Activated naive CD8-positive, alpha-beta T cell treated with anti-CD3 and anti-CD28 coated beads, Interleukin-2, amount 50 U/mL, for 24 hours (primary cell): Measurements from ENCODE around the gene TSPAN5.

Source experiments
- ATAC-seq: fragments of 150-1000 bp; cut with Tn5 transposase; one replicate; pipeline ENCODE4 v1.10.0; 2021
- DNase-seq: peaks from one replicate; pipeline ENCODE4 v3.0.0; 2021
- H3K27ac Mint-ChIP-seq: one replicate; pipeline ENCODE4 v1.8.0; 2021; ENCODE audit warnings: mild to moderate bottlenecking, mixed read lengths
- H3K27me3 Mint-ChIP-seq: one replicate; pipeline ENCODE4 v1.8.0; 2021; ENCODE audit warnings: mixed read lengths
- H3K36me3 Mint-ChIP-seq: one replicate; pipeline ENCODE4 v1.8.0; 2021; ENCODE audit warnings: low read depth, mixed read lengths
- H3K4me1 Mint-ChIP-seq: one replicate; pipeline ENCODE4 v1.8.0; 2021; ENCODE audit warnings: mixed read lengths
- H3K4me3 Mint-ChIP-seq: one replicate; pipeline ENCODE4 v1.8.0; 2021; ENCODE audit warnings: mild to moderate bottlenecking, moderate library complexity, mixed read lengths
- H3K9me3 Mint-ChIP-seq: one replicate; pipeline ENCODE4 v1.8.0; 2021; ENCODE audit warnings: mixed read lengths

Gene TSPAN5

GRCh38 chr4:98625399-98625798, 33.0 kb downstream of the TSPAN5 start:
- H3K27ac Mint-ChIP-seq = peak overlapping the region; percentile 52
- no peaks in the 10 kb centered on the region for H3K27me3 Mint-ChIP-seq
- peaks cover 57% of the 10 kb centered on the region for H3K4me1 Mint-ChIP-seq
- no peak overlapping the region for H3K4me3 Mint-ChIP-seq
- DNase-seq = no peak
- ATAC-seq = peak; percentile 44
- H3K9me3 Mint-ChIP-seq = no peaks in the 10 kb centered on the region
- H3K36me3 Mint-ChIP-seq = peaks cover 2% of the 10 kb centered on the region

GRCh38 chr4:98624642-98625041, 33.8 kb downstream of the TSPAN5 start:
- DNase-seq = no peak
- H3K36me3 Mint-ChIP-seq = peaks cover 2% of the 10 kb centered on the region
- no peak overlapping the region for H3K4me3 Mint-ChIP-seq
- H3K4me1 Mint-ChIP-seq = peaks cover 58% of the 10 kb centered on the region
- H3K27me3 Mint-ChIP-seq = no peaks in the 10 kb centered on the region
- no peaks in the 10 kb centered on the region for H3K9me3 Mint-ChIP-seq
- no peak overlapping the region for H3K27ac Mint-ChIP-seq
- no peak for ATAC-seq

GRCh38 chr4:98624144-98624543, 34.3 kb downstream of the TSPAN5 start:
- H3K9me3 Mint-ChIP-seq = no peaks in the 10 kb centered on the region
- ATAC-seq (no peak), DNase-seq (no peak)
- peak overlapping the region; percentile 47 for H3K27ac Mint-ChIP-seq
- H3K4me3 Mint-ChIP-seq = no peak overlapping the region
- H3K36me3 Mint-ChIP-seq = peaks cover 2% of the 10 kb centered on the region
- no peaks in the 10 kb centered on the region for H3K27me3 Mint-ChIP-seq
- peaks cover 58% of the 10 kb centered on the region for H3K4me1 Mint-ChIP-seq

GRCh38 chr4:98623126-98623802, 35.1 kb downstream of the TSPAN5 start:
- H3K36me3 Mint-ChIP-seq = peaks cover 2% of the 10 kb centered on the region
- DNase-seq = no peak
- no peak overlapping the region for H3K27ac Mint-ChIP-seq
- H3K9me3 Mint-ChIP-seq = no peaks in the 10 kb centered on the region
- no peak for ATAC-seq
- no peaks in the 10 kb centered on the region for H3K27me3 Mint-ChIP-seq
- no peak overlapping the region for H3K4me3 Mint-ChIP-seq
- H3K4me1 Mint-ChIP-seq = peaks cover 57% of the 10 kb centered on the region

GRCh38 chr4:98620087-98620784, 38.2 kb downstream of the TSPAN5 start:
- H3K27me3 Mint-ChIP-seq = no peaks in the 10 kb centered on the region
- no peak overlapping the region for H3K27ac Mint-ChIP-seq
- H3K36me3 Mint-ChIP-seq = peaks cover 2% of the 10 kb centered on the region
- DNase-seq = no peak
- no peak for ATAC-seq
- H3K4me1 Mint-ChIP-seq = peaks cover 33% of the 10 kb centered on the region
- no peaks in the 10 kb centered on the region for H3K9me3 Mint-ChIP-seq
- H3K4me3 Mint-ChIP-seq = no peak overlapping the region

GRCh38 chr4:98619180-98619579, 39.2 kb downstream of the TSPAN5 start:
- Mint-ChIP-seq H3K4me1 (peaks cover 24% of the 10 kb centered on the region), H3K27ac (no peak overlapping the region), H3K27me3 (no peaks in the 10 kb centered on the region), H3K9me3 (no peaks in the 10 kb centered on the region), H3K4me3 (no peak overlapping the region), H3K36me3 (no peaks in the 10 kb centered on the region)
- DNase-seq (no peak), ATAC-seq (no peak)

GRCh38 chr4:98618680-98619079, 39.7 kb downstream of the TSPAN5 start:
- Mint-ChIP-seq H3K27me3 (no peaks in the 10 kb centered on the region), H3K36me3 (no peaks in the 10 kb centered on the region), H3K4me3 (no peak overlapping the region), H3K4me1 (peaks cover 22% of the 10 kb centered on the region), H3K27ac (no peak overlapping the region), H3K9me3 (no peaks in the 10 kb centered on the region)
- no peak for ATAC-seq
- DNase-seq = no peak

GRCh38 chr4:98617358-98618047, 40.9 kb downstream of the TSPAN5 start:
- DNase-seq = no peak
- Mint-ChIP-seq H3K27me3 (no peaks in the 10 kb centered on the region), H3K36me3 (no peaks in the 10 kb centered on the region), H3K4me3 (no peak overlapping the region), H3K4me1 (peaks cover 27% of the 10 kb centered on the region), H3K27ac (no peak overlapping the region), H3K9me3 (no peaks in the 10 kb centered on the region)
- ATAC-seq = no peak

GRCh38 chr4:98615991-98616390, 42.4 kb downstream of the TSPAN5 start:
- no peaks in the 10 kb centered on the region for H3K27me3 Mint-ChIP-seq
- H3K27ac Mint-ChIP-seq = no peak overlapping the region
- H3K36me3 Mint-ChIP-seq = no peaks in the 10 kb centered on the region
- no peak overlapping the region for H3K4me3 Mint-ChIP-seq
- H3K4me1 Mint-ChIP-seq = peaks cover 35% of the 10 kb centered on the region
- no peaks in the 10 kb centered on the region for H3K9me3 Mint-ChIP-seq
- DNase-seq = no peak
- ATAC-seq = no peak

- no peaks in the 10 kb centered on the region for H3K36me3 Mint-ChIP-seq
- ATAC-seq (no peak), DNase-seq (no peak)
- H3K27ac Mint-ChIP-seq = no peak overlapping the region
- no peaks in the 10 kb centered on the region for H3K9me3 Mint-ChIP-seq
- H3K4me1 Mint-ChIP-seq = peaks cover 36% of the 10 kb centered on the region
- no peak overlapping the region for H3K4me3 Mint-ChIP-seq
- no peaks in the 10 kb centered on the region for H3K27me3 Mint-ChIP-seq
Measured at GRCh38 chr4:98614662-98615061, 43.7 kb downstream of the TSPAN5 start.

- Mint-ChIP-seq H3K4me1 (peaks cover 41% of the 10 kb centered on the region), H3K4me3 (no peak overlapping the region), H3K27ac (no peak overlapping the region), H3K27me3 (no peaks in the 10 kb centered on the region), H3K9me3 (no peaks in the 10 kb centered on the region), H3K36me3 (no peaks in the 10 kb centered on the region)
- no peak for ATAC-seq
- no peak for DNase-seq
Measured at GRCh38 chr4:98614094-98614493, 44.3 kb downstream of the TSPAN5 start.

- H3K4me3 Mint-ChIP-seq = no peak overlapping the region
- no peaks in the 10 kb centered on the region for H3K9me3 Mint-ChIP-seq
- H3K36me3 Mint-ChIP-seq = no peaks in the 10 kb centered on the region
- H3K4me1 Mint-ChIP-seq = peaks cover 46% of the 10 kb centered on the region
- ATAC-seq (no peak), DNase-seq (no peak)
- H3K27me3 Mint-ChIP-seq = no peaks in the 10 kb centered on the region
- no peak overlapping the region for H3K27ac Mint-ChIP-seq
Measured at GRCh38 chr4:98613453-98614075, 44.8 kb downstream of the TSPAN5 start.

GRCh38 chr4:98612318-98613250, 45.8 kb downstream of the TSPAN5 start:
- ATAC-seq = peak; percentile 70
- Mint-ChIP-seq H3K9me3 (no peaks in the 10 kb centered on the region), H3K27me3 (no peaks in the 10 kb centered on the region), H3K4me3 (peak overlapping the region; percentile 36), H3K4me1 (peaks cover 49% of the 10 kb centered on the region), H3K36me3 (no peaks in the 10 kb centered on the region), H3K27ac (peak overlapping the region; percentile 79)
- DNase-seq = peak; percentile 33
